Gastrocnemius medialis (tissue), 4 donors: ENCODE data around the gene NKTR. TPM values are rescaled to one million over a fixed set of nuclear protein-coding genes. Genes with fewer than 3 reads are reported as not detected.

Experiments
- ATAC-seq, 2 donors: fragments of 150-250 bp; one replicate each; pipeline ENCODE4 v1.9.1; 2016
- DNase-seq, 2 donors: peaks; one replicate each; pipeline ENCODE4 v3.0.0-alpha.2; 2019
- H3K27ac ChIP-seq, 4 donors: fragments of 200-600 bp; sonication (generic); 1 replicate in 1 of 4; 2 replicates in 3 of 4; pipeline ENCODE4 v1.5.1; 2016 to 2018; ENCODE audit warnings: mild to moderate bottlenecking in 2 of 4, moderate library complexity in 1 of 4
- H3K27me3 ChIP-seq, 3 donors: fragments of 200-600 bp; sonication (generic) in 2 of 3; 1 replicate in 1 of 3; 2 replicates in 2 of 3; pipeline versions ENCODE4 v1.5.1 to v1.6.0; 2016 to 2019; ENCODE audit warnings: mild to moderate bottlenecking in 1 of 3, moderate library complexity in 1 of 3
- H3K36me3 ChIP-seq, 2 donors: fragments of 200-600 bp; sonication (generic) in 1 of 2; one replicate each; pipeline ENCODE4 v1.5.1; 2017 to 2018
- H3K4me1 ChIP-seq, 2 donors: fragments of 200-600 bp; sonication (generic) in 1 of 2; one replicate each; pipeline ENCODE4 v1.5.1; 2016 to 2017; ENCODE audit warnings: mild to moderate bottlenecking in 2 of 2
- H3K4me3 ChIP-seq, 4 donors: fragments of 200-600 bp; sonication (generic) in 3 of 4; 1 replicate in 1 of 4; 2 replicates in 3 of 4; pipeline ENCODE4 v1.5.1; 2016 to 2019; ENCODE audit warnings: mild to moderate bottlenecking in 2 of 4
- H3K9me3 ChIP-seq, 3 donors: fragments of 200-600 bp; sonication (generic) in 2 of 3; 1 replicate in 1 of 3; 2 replicates in 2 of 3; pipeline ENCODE4 v1.5.1; 2016 to 2019
- POLR2A ChIP-seq, 2 donors: fragments of 450-650 bp; IDR thresholded peaks; one replicate each; pipeline ENCODE4 v1.6.1; 2017; ENCODE audit warnings: antibody characterized with exemption in 2 of 2, mild to moderate bottlenecking in 2 of 2, moderate library complexity in 2 of 2
- in situ Hi-C, 4 donors: fragments of 200-750 bp; cut with MboI; loops; one replicate each; pipeline versions ENCODE4 v1.15.0 to v1.8.0; 2017; ENCODE audit warnings: low sequenced_read_pairs in 4 of 4
- intact Hi-C: fragments of 100-400 bp; cut with DNase I; formaldehyde crosslinking; loops from one replicate; pipeline ENCODE4 v1.15.1; 2023; ENCODE audit warnings: low total_unique reads
- total RNA-seq, 4 donors: library from RNA; depleted of rRNA; stranded (reverse); fragments of >200 nt; gene quantifications; one replicate each; pipeline versions ENCODE4 v1.1.0 to v1.2.3, GENCODE V29; 2016
- TF ChIP-seq, protein P1 (sequence below), 5 experiments: fragments of 450-650 bp in 3 of 5; fragments of 200-600 bp in 2 of 5; sonication (generic) in 2 of 5; IDR thresholded peaks in 4 of 5; conservative IDR thresholded peaks in 1 of 5; 1 replicate in 4 of 5; 2 replicates in 1 of 5; pipeline ENCODE4 v1.5.1; 2016 to 2019; ENCODE audit warnings: antibody characterized with exemption in 5 of 5, mild to moderate bottlenecking in 3 of 5, moderate library complexity in 3 of 5

NKTR gene
- total RNA-seq, 4 donors from 2014 or later = 10.0 to 56.6 (median 13.6) TPM

GRCh38 chr3:42689421-42690014, 89.0 kb downstream of the NKTR start:
- no peak for TF ChIP-seq POLR2A (IDR thresholded peaks at IDR 0.05)
- TF ChIP-seq, protein P1, sequence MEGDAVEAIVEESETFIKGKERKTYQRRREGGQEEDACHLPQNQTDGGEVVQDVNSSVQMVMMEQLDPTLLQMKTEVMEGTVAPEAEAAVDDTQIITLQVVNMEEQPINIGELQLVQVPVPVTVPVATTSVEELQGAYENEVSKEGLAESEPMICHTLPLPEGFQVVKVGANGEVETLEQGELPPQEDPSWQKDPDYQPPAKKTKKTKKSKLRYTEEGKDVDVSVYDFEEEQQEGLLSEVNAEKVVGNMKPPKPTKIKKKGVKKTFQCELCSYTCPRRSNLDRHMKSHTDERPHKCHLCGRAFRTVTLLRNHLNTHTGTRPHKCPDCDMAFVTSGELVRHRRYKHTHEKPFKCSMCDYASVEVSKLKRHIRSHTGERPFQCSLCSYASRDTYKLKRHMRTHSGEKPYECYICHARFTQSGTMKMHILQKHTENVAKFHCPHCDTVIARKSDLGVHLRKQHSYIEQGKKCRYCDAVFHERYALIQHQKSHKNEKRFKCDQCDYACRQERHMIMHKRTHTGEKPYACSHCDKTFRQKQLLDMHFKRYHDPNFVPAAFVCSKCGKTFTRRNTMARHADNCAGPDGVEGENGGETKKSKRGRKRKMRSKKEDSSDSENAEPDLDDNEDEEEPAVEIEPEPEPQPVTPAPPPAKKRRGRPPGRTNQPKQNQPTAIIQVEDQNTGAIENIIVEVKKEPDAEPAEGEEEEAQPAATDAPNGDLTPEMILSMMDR (IDR thresholded peaks at IDR 0.05 in 4 of 5, conservative IDR thresholded peaks at IDR 0.05 in 1 of 5) = no peak
- no peak for ATAC-seq
- Histone ChIP-seq H3K4me1 (peaks cover 28 to 44% of the 10 kb centered on the region in 2 donors), H3K27me3 (no peaks in the 10 kb centered on the region), H3K4me3 (peak overlapping the region in 3 of 4 donors; percentile 61 to 82 (median 77)), H3K9me3 (no peaks in the 10 kb centered on the region), H3K27ac (peak overlapping the region; percentile 94 to 100 (median 99)), H3K36me3 (peaks cover 0 to 41% of the 10 kb centered on the region in 2 donors)
- intact Hi-C loops = no loop called here
- in situ Hi-C loops = no loop called here
- no peak for DNase-seq

DNA sequence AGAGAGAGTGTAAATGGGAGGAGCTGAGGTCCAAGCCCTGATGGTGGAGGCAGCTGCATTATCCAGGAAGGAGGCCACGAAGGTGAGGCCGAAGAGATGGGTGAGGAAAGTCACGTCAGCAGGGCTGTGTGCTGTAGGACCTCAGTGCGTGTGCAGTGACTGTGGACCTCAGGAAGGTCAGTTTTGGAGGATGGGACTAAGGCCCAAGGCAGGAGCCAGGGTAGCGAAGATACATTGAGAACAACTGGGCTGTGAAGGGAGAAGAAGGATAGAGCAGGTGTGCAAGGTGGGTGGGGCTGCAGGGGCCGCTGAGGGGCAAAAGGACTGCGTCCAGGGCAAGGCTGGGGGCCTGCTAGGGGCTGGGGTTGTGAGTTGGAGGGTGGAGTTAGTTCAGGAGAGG, 89.7 kb downstream of the NKTR start:
- Histone ChIP-seq H3K36me3 (peaks cover 0 to 41% of the 10 kb centered on the region in 2 donors), H3K4me1 (peaks cover 22 to 37% of the 10 kb centered on the region in 2 donors), H3K9me3 (no peaks in the 10 kb centered on the region), H3K4me3 (no peak overlapping the region), H3K27me3 (no peaks in the 10 kb centered on the region), H3K27ac (peak overlapping the region; percentile 94 to 100 (median 99))
- DNase-seq (no peak), ATAC-seq (no peak)
- TF ChIP-seq, protein P1 (IDR thresholded peaks at IDR 0.05 in 4 of 5, conservative IDR thresholded peaks at IDR 0.05 in 1 of 5) = no peak
- TF ChIP-seq POLR2A (IDR thresholded peaks at IDR 0.05) = no peak
- intact Hi-C loops = no loop called here
- in situ Hi-C loops = no loop called here

DNA sequence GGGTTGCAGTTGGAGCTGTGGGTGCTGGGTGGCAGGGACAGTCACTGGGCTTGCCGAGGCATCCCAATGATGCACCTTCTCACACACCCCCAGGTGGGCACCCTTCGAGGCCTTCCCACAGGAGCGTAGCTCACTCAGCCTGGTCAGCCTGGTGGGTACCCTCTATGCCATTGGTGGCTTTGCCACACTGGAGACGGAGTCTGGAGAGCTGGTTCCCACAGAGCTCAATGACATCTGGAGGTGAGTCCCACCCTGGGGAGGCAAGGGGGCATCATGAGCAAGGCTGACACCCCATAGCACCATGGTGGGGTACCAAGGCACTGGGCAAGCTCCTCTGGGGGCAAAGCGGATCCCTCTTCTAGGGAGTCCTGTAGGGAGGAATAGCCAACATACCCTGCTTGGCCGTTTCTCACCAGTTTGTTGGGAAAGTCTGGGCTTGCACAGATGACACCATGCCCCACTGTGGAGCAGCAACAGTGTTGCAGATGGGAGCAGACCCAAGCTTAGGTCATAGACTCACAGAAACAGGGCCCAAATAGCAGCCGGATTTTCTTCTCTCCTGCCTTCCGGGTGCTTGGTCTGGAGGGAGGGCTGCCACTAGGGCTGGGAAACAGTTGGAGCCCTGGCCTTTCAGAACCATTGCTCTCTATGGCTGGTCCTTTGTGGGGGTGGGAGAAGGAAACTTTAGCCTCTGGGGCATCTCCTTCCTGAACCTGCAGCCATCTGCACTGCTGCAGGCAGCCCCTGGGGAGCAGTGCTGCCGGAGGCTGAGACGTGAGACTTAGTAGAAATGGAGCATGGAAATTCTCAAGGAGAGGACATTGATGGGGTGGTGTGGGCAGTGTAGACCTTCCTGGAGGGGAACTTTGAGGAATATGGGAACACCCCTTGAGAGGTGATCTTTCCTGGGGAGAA, 90.5 kb downstream of the NKTR start:
- peak overlapping the region; percentile 94 to 100 (median 99) for H3K27ac ChIP-seq
- no peak for TF ChIP-seq POLR2A (IDR thresholded peaks at IDR 0.05)
- TF ChIP-seq, protein P1 (IDR thresholded peaks at IDR 0.05 in 4 of 5, conservative IDR thresholded peaks at IDR 0.05 in 1 of 5) = no peak
- peak in 1 of 2 donors; percentile 5 for ATAC-seq
- H3K4me1 ChIP-seq = peaks cover 21 to 33% of the 10 kb centered on the region in 2 donors
- no peak overlapping the region for H3K4me3 ChIP-seq
- H3K36me3 ChIP-seq = peaks cover 0 to 41% of the 10 kb centered on the region in 2 donors
- no peaks in the 10 kb centered on the region for H3K27me3 ChIP-seq
- in situ Hi-C loops (no loop called here), intact Hi-C loops (no loop called here)
- no peaks in the 10 kb centered on the region for H3K9me3 ChIP-seq
- DNase-seq = no peak

- ATAC-seq (no peak), DNase-seq (no peak)
- Histone ChIP-seq H3K9me3 (no peaks in the 10 kb centered on the region), H3K4me3 (no peak overlapping the region), H3K36me3 (peaks cover 0 to 41% of the 10 kb centered on the region in 2 donors), H3K27me3 (no peaks in the 10 kb centered on the region), H3K27ac (peak overlapping the region; percentile 94 to 100 (median 99)), H3K4me1 (peaks cover 16 to 26% of the 10 kb centered on the region in 2 donors)
- intact Hi-C loops (no loop called here), in situ Hi-C loops (no loop called here)
- TF ChIP-seq POLR2A (IDR thresholded peaks at IDR 0.05) = no peak
- TF ChIP-seq, protein P1 (IDR thresholded peaks at IDR 0.05 in 4 of 5, conservative IDR thresholded peaks at IDR 0.05 in 1 of 5) = no peak
Measured at GRCh38 chr3:42691816-42692666, 91.6 kb downstream of the NKTR start.
